GM12801 (cell line): ENCODE measurements around the gene HGFAC.

Experiments
- CTCF ChIP-seq: IDR thresholded peaks from one replicate; pipeline ENCODE4 v1.5.1; 2011; ENCODE audit warnings: control low read depth; ENCODE audit not compliant: insufficient read length; ENCODE audit errors: extremely low read depth

The HGFAC gene

GRCh38 chr4:3486541-3487540 lies 45.1 kb downstream of the HGFAC start:
- TF ChIP-seq CTCF, result no peak

- TF ChIP-seq CTCF, result no peak
Observed at GRCh38 chr4:3487861-3488260, 46.1 kb downstream of the HGFAC start.

GRCh38 chr4:3488820-3489219 lies 47.1 kb downstream of the HGFAC start:
- TF ChIP-seq CTCF, result no peak

GRCh38 chr4:3489451-3489962 lies 47.7 kb downstream of the HGFAC start:
- TF ChIP-seq CTCF, result no peak

GRCh38 chr4:3491681-3492405 lies 50.1 kb downstream of the HGFAC start:
- no peak for TF ChIP-seq CTCF

- no peak for TF ChIP-seq CTCF
Observed at GRCh38 chr4:3492741-3493719, 51.3 kb downstream of the HGFAC start.
